ENCODE results near the gene PXT1.

PXT1 gene

DNA sequence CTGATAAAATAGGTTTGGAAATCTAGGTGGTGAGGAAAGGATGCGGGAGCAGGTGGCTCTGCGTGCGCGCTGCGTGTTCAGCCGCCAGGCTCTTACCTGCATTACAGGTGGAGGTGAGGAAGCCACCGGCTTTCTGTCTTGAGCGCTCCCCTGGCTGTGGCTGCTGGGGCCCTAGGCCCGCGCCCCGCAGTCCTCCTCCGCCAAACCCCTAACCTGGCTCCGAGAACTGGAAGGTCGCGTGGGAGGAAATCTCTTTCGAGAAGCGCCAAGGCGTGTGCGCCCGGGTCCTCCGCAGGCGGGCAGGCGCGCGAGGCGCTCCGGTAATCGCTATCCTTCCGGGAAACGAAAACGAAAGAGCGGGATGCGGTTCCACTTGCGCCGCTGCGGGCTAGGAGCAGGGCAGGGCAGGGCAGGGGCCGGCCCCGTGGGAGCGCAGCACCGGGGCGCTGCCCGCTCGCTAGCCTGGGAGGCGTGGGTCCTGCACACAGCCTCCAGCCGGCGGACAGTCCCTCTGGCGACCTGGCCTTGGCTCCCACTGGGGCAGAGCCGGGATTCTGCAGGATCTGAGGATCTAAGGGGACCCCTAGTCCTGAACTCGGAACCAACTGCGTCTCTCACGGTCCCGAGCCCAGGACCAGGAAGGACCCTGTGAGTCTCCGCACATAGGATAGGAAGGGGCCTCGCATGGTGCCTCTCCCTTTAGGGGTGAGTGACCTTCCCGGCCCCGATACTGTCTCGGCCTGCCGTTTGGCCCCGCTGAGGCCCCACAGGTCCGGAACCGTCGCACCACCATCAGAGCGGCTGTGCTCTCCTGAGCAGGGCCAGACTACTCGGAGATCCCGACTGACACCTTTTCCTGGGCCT, 55.0 kb downstream of the PXT1 start, which contains the start of gene ETV7:
Gene ETV7, minus strand, starts transcription at position 230 of the 864 bp plus-strand sequence. Its CDS starts 128 bp downstream, at position 102.
- DNase-seq, result no peak

DNA sequence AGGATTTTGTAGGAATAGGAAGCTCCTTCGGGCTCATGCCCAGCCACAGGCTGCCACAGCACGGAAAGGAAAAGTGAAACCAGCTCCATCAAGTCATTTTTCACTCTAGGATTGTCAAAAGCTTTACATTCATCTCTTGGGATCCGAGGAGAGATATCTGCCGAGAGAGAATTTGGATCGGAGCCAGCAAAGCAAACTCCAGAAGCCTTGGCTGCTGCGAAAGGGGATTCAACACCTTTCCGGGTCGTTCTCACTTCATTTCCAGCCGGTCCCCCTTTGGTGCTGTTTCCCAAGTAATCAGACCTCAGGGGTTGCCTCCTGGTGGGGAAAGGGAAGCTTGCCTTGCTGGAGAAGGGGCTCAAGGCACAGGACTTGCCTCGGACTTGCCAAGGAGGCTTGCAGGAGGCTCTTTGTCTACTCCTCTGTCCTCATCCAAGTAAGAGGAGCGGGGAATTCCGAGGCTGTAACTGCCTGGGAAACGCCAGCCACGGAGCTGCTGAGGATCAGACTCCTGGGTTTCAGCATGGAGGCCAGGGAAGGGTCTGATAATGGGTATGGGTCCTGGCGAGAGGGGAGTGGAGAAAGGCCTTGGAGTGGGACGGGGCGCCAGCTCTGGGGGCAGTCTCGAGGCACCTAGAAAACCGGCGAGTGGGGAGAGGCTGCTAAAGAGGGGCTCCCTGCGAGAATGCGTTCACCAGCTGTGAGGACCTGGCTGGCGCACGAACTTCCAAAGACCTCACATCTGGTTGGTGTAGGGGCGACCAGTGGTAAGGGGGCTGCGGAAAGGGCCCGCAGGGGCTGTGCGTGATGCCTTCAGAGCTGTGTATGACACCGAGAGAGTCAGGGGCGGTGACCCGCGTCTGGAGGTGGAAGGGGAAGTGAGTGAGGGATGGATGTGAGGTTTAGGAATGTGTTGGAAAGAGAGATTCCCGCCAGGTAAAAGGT, 55.9 kb downstream of the PXT1 start:
- no peak for DNase-seq

- DNase-seq, result no peak
Observed at GRCh38 chr6:36384095-36384494, 58.6 kb downstream of the PXT1 start.

DNA sequence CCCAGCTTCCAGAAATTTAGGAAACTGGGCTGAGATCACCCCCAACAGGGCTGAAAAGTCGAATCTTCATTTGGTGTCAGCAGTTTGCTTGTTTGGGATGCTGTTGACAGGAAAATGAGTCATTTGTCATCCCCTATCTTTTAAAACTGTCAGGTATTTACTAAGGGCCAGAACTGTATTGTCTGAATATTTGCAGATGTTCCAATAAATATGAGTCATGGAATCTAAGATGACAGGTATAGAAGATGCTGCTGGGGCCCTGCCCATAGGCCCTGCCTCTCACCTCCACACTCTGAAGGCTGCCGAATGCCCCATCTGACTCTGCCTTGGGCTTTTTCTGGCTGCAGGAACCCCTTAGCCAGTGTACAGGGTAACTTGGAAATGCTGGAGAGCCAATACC, 59.0 kb downstream of the PXT1 start:
- no peak for DNase-seq

- DNase-seq, result no peak
Observed at GRCh38 chr6:36382976-36383375, 59.7 kb downstream of the PXT1 start.

DNA sequence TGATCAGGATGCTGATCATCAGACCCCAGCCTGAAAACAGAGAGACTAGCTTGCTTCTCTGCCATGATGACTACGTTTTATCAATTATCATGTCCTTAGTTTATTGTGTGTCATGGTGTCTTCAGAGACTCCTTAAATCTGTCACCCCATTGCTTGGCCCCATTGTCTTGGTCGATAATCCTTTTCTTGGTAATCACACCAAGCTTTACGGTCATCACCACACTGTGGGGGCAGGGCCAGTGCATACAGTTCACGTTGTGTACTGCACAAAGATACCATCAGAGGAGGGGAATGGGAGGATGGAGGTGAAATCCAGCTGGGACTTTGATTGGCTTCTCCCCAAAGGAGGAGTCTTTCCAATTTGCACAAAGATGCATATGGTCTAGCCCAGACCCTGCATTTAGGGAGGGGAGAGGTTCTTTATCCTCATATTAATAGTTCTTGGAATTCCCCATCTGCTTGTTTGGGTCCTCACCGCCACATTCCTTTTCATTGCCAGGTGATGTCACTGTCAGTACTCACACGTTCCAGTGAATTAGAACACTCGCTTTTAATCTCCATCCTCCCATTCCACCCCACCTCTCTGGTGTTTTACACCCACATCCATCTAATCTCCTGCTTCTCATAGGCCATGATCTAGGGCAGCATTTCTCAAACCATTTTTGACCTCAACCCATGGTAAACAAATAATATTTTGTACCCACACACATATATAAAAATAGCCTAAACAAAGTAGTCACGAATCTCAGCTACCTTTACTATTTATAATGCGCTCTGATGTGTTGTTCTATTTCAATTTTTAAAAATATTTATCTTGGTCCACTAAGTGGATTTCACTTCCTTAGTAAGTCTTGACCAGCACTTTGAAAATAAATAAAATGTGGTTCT, 60.9 kb downstream of the PXT1 start:
- no peak for DNase-seq

GRCh38 chr6:36380166-36380565, 62.5 kb downstream of the PXT1 start:
- no peak for DNase-seq

GRCh38 chr6:36378936-36379335, 63.7 kb downstream of the PXT1 start:
- no peak for DNase-seq

DNA sequence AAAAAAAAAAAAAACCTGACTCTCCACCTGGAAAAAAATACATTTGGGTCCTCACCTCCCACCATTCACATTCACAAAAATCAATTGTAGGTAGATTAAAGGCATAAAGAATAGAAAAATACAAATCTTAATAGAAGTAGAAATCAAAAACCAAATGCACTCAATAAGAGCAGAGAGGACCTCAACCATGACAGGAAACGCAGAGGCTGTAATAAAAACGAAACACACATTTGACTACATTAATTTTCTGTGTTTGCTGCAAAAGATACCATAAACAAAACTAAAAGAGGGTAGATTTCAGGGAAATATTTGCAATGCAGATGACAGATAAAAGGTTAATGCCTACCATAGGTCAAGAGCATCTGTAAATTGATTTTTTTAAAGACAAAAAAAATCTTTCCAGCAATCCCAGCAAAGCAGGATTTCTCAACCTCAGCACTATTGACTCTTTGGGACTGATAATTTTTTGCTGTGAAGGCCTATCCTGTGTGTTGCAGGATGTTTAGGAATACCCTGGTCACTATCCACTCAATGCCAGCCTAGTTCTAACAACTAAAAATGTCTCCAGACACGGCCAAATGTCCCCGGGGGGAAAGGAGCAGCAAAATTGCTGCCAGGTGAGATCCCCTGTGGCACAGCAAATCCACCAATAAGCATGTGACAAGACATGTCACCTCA, 64.3 kb downstream of the PXT1 start:
- DNase-seq, result no peak

DNA sequence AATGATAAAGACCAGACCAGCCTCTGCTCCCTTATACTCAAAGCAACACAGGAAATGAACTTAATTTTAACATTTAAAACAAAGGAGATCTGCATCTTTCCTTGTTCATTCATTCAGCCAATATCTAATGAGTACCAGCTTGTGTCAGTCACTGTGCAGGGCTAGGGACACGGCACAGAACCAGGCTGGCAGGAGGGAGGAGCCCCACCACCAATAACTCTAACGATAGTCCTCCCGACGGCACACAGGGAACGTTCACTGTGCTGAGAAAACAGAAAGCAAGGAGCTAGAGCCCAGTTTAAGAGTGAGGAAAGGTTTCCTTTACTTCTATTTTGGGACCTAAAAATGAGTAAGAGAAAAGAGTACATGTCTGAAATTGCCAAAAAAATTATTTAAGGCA, 65.1 kb downstream of the PXT1 start:
- no peak for DNase-seq

DNA sequence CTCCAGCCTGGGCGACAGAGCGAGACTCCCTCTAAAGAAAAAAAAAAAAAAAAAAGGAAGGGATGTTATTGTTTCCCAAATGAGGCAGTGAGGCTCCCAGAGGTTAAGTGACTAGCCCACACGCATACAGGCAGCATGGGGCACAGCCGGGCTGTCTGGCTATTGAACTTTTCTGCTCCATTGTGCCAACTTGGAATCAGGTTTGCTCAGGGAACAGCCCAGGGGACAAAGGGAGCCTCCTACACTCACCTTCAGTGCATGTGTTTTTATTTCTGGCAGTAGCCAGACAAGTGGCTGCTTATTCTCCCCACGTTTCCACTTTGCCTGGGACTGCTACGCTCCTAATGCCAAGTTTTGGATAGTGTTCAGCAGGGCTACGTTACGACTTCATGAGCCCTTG, 65.9 kb downstream of the PXT1 start:
- no peak for DNase-seq

GRCh38 chr6:36376183-36376582, 66.5 kb downstream of the PXT1 start:
- no peak for DNase-seq

- DNase-seq, result no peak
Observed at GRCh38 chr6:36375644-36376155, 67.0 kb downstream of the PXT1 start.

- DNase-seq, result no peak
Observed at GRCh38 chr6:36374972-36375371, 67.7 kb downstream of the PXT1 start.

GRCh38 chr6:36374194-36374593, 68.5 kb downstream of the PXT1 start:
- no peak for DNase-seq

- DNase-seq, result peak; percentile 32
Observed at GRCh38 chr6:36373368-36374019, 69.2 kb downstream of the PXT1 start.

DNA sequence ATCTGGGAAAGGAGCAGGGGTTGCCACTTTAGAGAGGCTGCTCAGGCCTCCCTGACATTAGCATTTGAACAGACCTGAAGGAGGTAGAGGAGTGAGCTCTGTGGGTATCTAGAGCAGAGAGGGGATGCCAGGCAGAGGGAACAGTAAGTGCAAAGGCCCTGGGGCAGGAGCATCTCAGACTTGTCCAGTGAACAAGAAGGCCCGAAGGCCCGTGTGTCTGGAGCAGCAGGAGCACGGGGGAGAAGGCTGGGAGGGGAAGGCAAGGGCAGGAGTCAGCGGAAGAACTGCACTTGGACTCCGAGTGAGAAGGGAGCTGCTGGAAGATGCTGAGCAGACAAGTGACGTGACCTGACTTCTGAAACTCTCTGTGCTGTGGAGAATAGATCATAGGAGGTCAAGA, 70.6 kb downstream of the PXT1 start:
- DNase-seq, result no peak

DNA sequence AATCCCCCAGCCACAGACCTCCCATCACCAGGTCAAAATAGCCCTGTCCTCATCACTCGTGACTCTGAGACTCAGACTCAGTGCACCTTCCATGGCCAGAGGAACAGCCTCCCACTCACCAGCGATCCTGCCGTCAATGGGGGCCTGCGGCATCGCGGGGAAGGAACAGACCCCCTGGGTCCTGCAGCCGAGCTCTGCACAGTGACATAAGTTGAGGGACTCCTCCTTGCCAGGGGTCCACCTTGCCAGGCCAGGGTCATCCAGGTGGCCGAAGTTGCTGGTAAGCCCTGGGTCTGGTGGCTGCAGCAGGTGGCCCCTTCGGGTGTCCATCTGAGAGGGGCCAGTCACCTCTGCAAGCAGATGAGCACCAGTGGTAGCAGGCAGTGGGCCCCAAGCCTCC, 71.4 kb downstream of the PXT1 start:
- DNase-seq, result no peak

- DNase-seq, result no peak
Observed at GRCh38 chr6:36370638-36371037, 72.0 kb downstream of the PXT1 start.

DNA sequence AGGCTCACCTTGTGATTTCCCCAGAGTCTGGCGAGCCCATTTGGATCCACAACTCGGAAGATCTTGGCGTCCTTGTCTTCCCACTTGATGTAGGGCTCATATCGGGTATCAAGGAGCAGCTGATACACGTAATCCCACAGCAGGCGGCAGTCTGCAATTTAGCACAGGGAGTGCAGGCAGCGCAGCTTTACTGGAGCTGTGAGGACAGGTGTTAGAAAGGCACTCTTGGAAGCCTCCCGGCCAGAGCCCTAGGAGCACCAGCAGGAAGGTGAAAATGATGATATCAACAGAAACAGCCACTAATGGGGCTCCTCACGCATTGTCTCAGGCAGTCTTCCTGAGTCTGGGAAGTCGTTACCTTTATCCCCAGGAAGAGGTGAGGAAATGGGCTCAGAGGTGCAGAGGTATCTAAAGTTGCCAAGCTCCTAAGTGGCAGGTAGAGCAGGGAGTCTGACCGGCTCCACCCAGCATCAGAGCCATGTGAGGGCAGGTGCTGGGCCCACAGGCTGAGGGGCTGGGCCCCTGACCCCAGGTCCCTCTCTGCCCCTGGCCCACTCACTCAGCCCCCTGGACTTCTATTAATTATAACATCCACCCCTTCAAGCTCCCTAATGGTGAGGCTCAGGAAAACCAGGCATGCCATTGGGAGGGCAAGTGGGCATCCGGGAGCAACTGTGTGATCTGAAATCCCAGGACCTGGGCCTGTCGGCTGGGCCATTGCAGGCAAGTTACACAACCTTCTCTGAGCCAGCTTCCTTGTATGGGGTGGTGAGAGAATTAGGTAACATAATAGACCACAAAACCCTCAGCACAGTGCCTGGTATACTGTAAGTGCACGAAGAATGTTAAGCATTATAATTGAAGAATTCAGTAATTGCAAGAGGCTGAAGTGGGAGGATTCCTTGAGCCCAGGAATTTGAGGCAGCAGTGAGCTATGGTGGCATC, 73.5 kb downstream of the PXT1 start:
- DNase-seq, result peak; percentile 74
